HTERT RPE-1 (cell line): ENCODE data around the gene MARCHF10.
"Not testable (repeated sequence)": the region's sequence is repeated elsewhere in the genome, so short reads cannot be mapped to it uniquely, and the experiment has no call there.

Experiments
- in situ Hi-C: fragments of 300-500 bp; cut with MboI; formaldehyde crosslinking; loops from 4 replicates; pipeline ENCODE4 v1.14.3; 2020; ENCODE audit warnings: low sequenced_read_pairs

The MARCHF10 gene

DNA sequence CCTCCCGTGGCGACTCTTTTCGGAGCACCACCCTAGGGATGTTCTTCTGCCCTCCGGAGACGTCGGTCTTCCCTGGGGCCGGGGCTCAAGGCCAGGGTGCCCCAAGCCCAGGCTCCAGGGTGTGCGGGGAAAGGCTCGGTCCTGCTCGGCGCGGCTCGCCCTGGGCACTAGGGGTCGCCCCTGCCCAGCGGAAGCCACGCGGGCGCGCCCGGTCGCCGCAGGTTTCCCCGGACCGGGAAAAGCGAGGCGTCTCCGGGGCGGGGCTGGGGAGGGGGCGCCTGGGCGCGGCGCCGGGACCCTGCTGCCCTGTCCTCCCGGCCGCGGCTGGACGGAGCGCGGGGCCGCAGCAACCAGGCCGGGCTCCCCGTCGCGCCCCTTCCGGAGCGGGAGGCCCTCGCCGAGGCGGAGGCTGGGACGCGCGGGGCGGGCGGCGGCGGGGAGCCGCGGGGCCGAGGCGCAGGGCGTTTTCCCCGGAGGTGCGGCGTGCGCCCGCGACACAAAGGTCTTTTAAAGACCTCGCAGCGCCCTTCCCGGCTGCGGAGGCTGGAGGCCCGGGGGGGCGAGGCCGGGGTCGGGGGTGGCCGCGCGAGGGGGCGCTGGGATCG, 104.2 kb downstream of the MARCHF10 start:
- in situ Hi-C loops: loop anchor here (25.0 kb wide), 1 partner anchor 258 kb away; the partner anchor contains the start of gene TANC2

DNA sequence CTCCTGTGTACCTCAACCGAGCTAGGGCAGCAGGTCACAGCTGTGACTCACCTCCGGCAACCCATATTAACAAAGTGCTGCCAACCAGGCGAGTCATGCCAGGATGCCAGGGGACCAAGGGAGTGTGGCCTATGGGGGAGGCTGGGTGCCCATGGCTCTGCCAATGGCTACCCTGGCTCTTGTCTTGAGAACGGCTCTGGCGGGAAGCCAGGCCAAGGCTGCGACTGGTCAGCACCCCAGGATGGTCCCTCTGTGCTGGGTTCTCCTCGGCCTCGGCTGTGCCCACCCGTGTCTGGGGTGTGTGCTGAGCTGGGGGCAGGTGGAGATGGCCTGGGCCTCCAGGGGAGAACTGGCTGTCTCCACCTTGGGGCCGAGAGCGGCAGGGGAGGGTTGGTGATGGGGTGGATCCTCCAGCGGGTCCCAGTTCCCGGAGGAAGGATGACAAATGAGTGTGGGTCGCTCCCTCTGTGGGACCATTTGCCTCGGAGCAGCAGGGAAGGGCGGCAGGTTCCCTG, 104.8 kb downstream of the MARCHF10 start:
- in situ Hi-C loops: loop anchor here (25.0 kb wide), 1 partner anchor 259 kb away; the partner anchor contains the start of gene TANC2

DNA sequence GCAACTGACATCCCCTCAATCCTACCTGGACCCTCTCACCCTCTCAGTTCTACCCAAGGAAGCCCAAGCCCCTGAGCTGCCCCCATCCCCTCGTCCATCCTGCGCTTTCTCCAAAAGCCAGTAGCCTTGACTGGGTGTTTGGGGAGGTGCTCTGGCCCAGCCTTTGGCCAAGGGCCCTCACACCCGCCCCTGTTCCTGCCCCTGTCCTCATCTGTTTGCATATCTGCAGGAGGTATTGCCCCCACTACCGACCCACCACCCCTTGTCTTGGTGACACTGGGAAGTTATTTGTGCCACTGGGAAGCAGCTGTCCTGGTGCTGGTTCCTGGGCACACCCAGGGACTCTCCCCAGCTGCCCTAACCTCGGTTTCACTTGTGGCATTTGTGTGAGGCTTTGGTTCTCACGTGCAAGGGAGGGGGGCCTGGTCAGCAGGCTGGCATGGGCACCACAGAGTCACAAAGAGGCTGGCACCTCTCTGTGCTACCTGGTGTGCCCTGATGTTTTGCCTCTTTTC, 105.3 kb downstream of the MARCHF10 start:
- in situ Hi-C loops: loop anchor here (25.0 kb wide), 1 partner anchor 259 kb away; the partner anchor contains the start of gene TANC2

DNA sequence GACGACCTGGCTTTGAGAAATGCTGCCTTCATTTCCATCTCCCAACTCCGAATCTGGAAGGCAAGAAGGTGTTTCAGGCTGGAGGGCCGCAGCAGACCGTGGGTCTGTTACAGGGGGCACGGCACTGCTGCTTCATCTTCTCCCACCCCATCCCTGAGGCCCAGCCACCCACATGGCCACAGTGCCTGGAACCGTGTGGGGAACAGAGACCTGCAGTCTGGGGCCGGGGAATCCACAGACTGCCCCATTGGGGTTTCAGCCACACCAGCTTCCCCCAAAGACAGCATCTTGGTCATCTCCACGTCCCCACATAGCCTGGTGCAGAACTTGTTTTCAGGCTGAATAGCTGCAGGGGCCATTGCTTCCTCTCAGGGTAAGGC, 106.4 kb downstream of the MARCHF10 start:
- in situ Hi-C loops: loop anchor here (25.0 kb wide), 1 partner anchor 261 kb away; the partner anchor contains the start of gene TANC2

DNA sequence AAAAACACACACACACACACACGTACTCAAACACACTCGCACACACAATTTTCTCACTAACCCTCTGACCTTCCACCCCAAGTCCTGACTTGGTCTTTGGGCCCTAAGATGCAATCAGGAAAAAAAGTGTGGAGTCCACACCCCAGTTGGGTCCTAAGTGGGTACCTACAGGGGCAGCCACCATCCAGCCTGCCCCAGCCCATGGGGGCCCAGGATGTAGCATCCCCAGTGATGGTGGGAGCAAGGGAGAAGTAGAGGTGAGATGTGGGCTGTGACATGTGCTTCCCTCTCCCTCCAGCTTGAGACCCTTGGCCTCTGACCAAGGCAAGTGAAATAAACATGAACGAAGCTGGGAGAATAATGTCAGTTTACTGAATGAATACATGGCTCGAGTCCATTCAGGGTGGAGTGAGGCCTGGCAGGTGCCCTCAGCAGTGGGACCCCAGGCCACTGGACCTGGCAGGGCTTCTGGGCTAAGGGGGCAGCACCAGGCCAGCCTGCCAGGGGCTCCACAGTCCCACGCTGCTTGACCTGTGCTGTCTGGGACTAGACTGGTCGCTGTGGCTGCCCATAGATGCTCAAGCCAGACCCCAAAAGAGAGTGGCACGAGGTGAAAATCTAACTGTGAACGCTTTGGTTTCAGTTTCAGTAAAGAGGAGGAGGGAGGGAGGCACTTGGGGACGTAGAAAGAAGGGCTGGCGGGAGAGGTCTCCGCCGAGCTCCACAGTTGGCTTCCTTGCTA, 107.0 kb downstream of the MARCHF10 start:
- in situ Hi-C loops: loop anchor here (25.0 kb wide), 1 partner anchor 261 kb away; the partner anchor contains the start of gene TANC2

DNA sequence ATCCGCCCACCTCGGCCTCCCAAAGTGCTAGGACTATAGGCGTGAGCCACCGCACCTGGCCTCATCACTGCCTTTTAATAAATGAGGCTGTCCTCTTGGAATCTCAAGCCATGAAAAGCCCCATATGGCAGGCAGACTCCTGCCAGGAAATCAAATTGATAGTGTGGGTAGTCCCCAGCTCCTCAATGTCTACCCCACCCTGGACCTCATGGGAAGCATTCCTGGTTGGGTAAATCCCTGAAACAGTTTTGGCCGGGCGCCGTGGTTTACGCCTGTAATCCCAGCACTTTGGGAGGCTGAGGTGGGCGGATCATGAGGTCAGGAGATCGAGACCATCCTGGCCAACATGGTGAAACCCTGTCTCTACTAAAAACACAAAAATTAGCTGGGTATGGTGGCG, 109.7 kb downstream of the MARCHF10 start:
- in situ Hi-C loops: not testable (repeated sequence)

DNA sequence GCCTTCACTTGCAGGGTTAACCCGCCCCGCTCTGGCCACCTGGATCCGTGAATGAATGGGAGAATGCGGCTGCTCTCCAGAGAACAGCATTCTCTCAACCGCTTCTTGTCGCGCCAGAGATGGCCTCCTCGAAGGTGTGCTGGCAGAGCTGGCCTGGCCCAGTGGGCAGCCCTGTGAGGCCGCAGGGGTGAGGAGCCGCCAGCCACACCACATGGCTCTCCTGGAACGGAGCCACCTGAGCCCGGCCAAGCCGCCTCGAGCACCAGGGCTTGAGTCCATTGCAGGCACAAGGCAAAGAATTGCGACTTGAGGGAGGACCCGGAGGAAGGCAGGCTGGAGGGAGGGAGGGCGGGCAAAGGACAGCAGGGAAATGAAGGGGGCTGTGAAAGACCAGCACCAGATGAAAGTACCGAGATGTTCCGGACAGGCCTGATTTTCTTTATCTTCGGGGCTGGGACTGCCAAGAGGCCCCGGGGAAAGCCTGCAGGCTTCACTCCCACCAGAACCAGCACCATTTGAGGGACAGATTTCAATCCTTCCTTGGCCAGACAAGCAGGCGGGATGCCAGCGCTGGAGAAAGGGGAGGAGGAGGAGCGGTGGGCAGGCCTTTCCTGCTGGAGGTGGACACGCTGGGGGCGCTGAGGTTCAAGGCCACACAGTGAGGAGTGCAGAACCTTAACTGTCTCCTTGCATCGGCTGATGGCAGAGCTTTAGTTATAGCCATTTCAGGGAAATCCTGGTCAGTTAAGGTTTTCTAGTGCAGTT, 111.2 kb downstream of the MARCHF10 start:
- in situ Hi-C loops: no loop called here

DNA sequence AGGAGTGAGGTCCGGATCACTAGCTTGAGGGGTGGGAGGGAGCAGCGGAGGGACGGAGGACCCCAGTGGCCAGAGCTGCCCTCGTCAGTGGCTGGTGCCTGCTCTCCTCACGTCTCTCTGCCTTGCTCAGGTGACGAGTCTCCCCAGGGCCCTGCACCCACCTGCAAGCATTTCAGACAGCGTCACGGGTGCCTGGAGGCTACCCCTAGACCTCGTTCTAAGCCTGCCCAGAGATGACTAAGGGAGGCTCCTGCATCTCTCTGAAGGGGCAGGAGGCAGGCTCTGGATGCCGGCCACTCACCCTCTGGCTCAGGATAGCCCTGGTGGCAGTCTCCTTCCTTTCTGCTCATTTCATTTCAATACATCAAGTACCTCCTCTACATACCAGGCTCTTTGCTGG, 111.9 kb downstream of the MARCHF10 start:
- in situ Hi-C loops: no loop called here

DNA sequence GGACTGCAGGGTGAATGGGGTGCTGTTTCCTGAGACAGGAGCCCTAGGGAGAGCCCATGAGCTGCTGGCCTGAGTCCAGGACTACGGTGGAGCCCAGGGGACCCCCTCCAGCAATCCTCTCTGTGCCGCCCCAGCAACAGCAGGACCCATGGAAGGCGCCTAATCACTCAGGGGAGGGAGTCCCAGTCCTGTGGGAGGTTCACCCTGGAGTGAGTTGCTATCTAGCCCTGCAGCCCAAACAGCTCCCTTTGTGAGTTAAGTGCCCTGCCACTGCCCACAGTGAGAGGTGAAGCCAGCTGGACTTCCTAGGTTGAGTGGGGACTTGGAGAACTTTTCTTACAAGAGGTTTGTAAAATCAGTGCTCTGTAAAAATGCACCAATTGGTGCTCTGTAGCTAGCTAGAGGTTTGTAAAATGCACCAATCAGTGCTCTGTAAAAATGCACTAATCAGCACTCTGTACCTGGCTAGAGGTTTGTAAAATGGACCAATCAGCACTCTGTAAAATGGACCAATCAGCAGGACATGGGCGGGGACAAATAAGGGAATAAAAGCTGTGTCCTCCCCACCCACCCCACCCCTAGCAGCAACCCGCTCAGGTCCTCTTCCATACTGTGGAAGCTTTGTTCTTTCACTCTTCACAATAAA, 112.9 kb downstream of the MARCHF10 start:
- in situ Hi-C loops: not testable (repeated sequence)

DNA sequence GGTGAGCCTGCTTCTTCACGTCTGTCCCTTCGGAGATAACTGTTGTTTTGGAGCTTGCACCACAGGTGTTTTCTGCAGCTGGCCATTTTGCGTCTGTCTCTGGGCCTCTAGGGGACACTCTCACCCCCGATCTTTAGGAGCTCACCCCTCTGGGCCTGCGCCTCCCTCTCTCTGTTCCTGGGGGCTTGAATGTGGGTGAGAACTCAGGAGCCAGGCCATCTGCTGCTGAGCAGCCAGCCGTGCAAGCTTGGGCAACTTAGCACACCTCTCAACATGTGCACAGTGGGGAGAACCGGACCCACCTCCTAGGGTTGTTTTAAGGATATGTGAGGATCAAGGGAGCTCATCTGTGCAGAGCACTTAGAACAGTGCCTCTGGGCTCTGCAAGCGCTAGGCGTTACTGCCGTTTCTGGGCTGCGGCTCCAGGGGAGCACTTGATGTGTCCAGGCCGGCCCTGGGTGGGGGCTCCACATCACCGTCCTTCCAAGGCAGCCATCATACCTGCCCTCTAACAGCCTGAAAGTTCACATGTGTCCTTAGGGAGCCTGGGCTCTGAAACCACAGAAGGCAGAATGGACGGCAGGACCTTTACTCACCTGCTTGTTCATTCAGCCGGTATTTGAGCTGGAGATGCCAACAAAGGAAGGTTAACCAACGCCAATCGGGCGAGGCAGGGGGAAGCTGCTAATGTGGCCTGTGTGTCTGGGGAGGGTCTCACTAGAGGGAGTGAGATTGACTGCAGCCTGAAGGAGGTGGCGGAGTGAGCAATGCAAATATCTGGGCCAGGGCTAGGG, 114.3 kb downstream of the MARCHF10 start:
- in situ Hi-C loops: no loop called here

DNA sequence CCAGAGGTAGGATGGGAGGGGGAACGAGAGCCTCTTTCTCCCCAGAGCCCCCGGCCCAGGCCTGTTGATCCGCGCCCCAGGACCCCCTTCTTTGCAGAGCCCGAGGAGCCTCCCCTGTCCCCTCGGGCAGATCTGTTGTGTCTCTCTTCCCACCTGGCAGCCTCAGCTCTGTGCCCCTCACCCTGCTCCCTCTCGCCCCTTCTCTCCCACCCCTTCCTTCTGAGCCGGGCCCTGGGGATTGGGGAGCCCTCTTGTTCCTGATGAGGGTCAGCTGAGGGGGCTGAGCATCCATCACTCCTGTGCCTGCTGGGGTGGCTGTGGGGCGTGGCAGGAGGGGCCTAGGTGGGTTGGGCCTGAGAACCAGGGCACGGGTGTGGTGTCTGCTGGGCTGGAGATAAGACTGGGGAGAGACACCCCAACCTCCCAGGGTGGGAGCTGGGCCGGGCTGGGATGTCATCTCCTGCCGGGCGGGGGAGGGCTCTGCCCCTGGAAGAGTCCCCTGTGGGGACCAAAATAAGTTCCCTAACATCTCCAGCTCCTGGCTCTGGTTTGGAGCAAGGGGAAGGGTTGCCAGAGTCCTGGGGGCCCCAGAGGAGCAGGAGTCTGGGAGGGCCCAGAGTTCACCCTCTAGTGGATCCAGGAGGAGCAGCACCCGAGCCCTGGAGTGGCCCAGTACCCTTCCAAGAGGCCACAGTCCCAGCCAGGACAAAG, 115.2 kb downstream of the MARCHF10 start:
- in situ Hi-C loops: no loop called here

DNA sequence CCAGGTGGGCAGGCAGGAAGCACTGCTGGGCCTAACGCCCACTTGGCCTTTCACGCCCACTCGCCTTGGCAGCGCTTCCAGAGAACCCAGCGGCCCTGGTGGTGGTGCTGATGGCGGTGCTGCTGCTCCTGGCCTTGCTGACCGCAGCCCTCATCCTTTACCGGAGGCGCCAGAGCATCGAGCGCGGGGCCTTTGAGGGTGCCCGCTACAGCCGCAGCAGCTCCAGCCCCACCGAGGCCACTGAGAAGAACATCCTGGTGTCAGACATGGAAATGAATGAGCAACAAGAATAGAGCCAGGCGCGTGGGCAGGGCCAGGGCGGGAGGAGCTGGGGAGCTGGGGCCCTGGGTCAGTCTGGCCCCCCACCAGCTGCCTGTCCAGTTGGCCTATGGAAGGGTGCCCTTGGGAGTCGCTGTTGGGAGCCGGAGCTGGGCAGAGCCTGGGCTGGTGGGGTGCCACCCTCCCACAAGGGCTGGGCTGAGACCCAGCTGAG, 115.9 kb downstream of the MARCHF10 start:
- in situ Hi-C loops: no loop called here

DNA sequence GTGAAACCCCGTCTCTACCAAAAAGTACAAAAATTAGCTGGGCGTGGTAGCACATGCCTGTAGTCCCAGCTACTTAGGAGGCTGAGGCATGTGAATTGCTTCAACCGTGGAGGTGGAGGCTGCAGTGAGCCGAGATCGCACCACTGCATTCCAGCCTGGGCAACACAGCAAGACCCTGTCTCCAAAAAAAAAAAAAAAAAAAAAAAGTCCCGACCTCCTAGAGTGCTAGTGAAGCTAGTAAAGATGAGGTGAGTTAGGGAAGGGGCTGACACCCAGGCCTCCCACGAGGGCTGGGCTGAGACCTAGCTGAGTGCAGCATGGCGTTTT, 116.6 kb downstream of the MARCHF10 start:
- in situ Hi-C loops: not testable (repeated sequence)

DNA sequence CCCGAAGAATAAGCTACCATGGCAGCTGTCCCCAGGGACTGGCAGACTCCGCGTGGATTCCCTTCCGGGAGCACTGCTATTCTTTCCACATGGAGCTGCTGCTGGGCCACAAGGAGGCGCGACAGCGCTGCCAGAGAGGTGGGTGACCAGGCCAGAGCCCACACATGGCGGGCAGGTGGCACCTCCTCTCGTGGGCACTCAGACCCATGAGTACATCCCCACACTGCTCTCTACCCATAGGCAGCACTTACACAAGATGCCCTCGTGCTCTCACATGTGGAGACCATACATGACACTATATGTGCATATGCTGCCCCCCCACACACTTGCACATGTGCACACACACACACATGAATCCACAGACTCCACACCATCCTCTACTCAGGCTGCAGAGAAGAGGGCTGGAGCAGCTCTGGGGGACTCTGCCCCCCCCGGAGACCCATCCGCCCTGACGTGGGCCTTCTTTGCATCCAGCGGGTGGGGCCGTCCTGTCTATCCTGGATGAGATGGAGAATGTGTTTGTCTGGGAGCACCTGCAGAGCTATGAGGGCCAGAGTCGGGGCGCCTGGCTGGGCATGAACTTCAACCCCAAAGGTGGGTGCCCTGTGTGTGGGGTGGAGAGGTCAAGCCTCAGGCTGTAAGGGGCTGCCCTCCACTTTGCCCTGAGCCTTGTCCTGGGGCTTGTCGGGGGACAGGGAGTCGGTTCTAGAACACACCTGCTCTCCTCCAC, 117.8 kb downstream of the MARCHF10 start:
- in situ Hi-C loops: no loop called here

DNA sequence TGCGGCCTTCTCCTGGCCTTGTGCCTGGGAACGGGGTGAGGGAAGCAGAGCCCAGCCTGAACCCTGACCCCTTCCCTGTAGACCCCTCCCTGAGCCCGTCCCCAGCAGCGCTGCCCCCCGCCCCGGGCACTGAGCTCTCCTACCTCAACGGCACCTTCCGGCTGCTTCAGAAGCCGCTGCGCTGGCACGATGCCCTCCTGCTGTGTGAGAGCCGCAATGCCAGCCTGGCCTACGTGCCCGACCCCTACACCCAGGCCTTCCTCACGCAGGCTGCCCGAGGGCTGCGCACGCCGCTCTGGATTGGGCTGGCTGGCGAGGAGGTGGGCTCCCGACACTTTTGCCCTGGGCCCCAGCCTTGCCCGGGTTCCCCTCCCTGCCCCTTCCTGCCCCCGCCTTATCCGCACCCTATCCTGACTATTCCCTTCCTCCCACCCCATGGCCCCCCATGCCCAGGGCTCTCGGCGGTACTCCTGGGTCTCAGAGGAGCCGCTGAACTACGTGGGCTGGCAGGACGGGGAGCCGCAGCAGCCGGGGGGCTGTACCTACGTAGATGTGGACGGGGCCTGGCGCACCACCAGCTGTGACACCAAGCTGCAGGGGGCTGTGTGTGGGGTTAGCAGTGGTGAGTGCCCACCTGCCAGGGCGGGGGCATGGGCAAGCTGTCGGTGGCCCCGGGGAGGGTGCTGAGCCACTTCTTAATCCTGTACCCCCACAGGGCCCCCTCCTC, 118.5 kb downstream of the MARCHF10 start:
- in situ Hi-C loops: no loop called here

DNA sequence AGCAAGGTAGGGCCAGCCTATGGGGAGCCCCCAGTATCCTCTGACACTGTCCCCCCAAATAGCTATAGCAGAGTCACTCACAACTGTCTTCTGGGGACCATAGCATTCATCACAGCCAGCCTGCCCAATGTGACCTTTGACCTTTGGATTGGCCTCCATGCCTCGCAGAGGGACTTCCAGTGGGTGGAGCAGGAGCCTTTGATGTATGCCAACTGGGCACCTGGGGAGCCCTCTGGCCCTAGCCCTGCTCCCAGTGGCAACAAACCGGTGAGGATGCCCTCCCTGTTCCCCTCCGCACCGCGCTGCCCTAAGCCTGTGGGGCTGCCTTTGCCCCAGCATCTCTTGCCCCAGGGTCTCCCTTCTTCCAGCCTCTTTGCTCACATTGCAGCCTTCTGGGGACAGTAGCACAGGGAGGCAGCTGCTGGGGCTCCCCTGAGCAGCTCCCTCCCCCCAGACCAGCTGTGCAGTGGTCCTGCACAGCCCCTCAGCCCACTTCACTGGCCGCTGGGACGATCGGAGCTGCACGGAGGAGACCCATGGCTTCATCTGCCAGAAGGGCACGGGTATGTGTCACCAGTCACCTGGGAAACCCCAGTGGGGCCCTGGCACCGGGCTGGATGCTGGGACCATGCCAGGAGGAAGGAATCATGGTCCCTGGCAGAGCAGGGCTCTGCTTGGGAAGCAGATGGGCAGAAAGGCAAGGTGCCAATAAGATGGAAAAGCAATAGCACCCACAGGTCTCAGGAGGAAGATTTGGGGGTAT, 119.5 kb downstream of the MARCHF10 start:
- in situ Hi-C loops: no loop called here

DNA sequence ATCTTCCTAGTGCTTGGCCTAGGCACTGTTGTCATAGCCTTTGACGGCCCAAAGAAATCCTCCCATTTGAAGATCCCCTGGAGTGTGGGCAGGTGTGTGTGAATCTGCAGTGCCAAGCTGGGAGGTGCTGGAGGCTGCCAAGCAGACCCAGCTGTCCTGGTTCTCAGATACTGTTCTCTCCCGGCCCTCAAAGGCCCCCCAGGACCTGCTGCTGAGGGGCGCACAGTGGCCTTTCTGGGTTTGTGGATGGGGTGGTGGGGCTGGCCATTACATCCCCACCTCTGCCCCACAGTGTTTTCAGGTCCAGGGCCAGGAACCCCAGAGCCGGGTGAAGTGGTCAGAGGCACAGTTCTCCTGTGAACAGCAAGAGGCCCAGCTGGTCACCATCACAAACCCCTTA, 120.1 kb downstream of the MARCHF10 start:
- in situ Hi-C loops: no loop called here
